ENCODE results near the gene BMP3.
"Not testable (repeated sequence)": the region's sequence is repeated elsewhere in the genome, so short reads cannot be mapped to it uniquely, and the experiment has no call there.

BMP3 gene

GRCh38 chr4:81030061-81030980 lies at the start of gene BMP3:
Gene BMP3 (plus strand): TSS chr4:81030708. CDS start chr4:81031285, 577 bp downstream.
- no peak for DNase-seq (ENCODE audit: extremely low read depth in 1 of 2, low read depth in 1 of 2)

DNA sequence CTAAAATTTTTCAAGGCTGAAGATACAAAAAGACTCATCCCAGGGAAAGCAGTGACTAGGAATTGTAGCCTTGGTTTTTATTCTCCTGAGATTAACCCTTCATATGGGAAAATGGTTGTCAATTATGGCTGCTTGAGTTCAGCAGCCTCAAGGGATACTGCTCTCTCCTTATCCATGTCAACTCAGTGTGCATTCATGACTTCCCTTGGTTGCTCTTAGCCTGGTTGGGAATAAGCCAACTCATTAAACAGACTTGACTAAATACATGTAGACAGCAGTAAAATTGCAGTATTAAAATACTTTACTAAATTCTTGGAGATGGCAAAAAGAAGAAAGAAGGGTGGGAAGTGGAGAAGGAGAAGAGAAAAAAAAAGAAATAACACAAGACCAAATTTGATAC lies 44.5 kb upstream of the BMP3 start:
- no peak for DNase-seq (ENCODE audit: extremely low read depth in 1 of 2, low read depth in 1 of 2)

DNA sequence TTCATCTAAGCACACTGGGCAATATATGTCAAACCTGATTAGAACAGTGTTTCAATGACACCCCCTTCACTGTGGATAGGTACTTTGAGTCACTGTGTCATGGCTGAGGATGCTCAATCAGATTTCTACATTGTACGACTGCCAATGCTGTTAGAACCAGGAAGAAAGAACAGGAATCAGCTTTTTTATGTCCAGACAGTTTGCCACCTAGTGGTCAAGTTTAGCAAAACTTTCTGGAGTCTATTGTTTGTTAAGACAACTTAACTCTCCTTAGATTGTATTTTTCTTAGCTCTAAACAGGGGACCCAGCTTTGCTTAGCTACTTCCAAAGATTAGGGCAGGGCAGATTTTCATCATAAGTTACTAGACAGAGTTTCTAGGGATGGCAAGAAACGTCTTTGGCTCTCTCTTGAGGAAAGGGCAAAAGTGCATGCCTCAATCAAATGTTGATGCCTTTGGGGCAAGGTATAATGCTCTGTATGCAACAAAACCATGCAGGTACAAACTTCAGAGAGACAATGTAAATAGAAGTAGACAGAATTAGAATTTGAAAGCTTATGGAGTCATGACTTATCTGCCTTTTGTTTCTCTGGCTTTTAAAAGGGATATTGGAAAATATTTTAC lies 40.5 kb upstream of the BMP3 start:
- no peak for DNase-seq (ENCODE audit: extremely low read depth in 1 of 2, low read depth in 1 of 2)

DNA sequence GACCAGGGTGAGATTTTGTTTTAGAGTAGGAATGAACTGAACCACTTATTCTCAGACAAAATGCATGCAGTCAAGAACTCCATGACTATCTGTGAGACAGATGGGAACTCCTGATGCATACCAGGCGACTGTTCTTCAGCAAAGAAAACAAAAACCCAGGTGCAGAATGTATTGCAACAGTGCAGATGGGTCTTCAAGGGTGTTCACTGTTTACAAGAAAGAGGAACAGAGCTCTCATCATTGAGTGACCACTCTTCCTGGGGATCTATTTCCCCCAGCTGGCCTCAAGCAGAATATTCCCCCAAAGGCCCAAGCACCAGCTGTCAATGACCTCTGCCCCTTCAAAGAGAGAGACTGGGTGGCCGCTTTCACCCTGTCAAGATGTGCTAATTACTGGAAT lies 39.7 kb upstream of the BMP3 start:
- no peak for DNase-seq (ENCODE audit: extremely low read depth in 1 of 2, low read depth in 1 of 2)

DNA sequence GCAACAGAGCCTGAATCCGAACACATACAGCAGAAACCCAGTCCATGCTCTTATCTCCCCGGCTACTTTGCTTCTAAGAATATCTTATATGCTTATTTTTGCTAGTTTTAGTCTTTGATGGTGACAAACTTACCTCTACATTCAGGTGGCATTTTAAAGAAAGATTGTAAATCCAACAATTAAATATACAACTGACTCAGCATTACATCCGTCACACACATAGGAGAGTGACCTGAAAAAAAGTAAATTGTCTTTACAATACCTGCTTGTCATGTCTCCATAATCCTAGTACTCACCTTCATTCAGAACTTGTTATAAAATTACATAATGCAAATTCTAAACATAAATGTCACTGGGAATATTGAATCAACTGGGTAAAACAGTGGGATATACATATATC lies 30.6 kb upstream of the BMP3 start:
- DNase-seq (ENCODE audit: extremely low read depth in 1 of 2, low read depth in 1 of 2): no peak

GRCh38 chr4:81003597-81004111 lies 26.9 kb upstream of the BMP3 start:
- DNase-seq (ENCODE audit: extremely low read depth in 1 of 2, low read depth in 1 of 2): no peak

DNA sequence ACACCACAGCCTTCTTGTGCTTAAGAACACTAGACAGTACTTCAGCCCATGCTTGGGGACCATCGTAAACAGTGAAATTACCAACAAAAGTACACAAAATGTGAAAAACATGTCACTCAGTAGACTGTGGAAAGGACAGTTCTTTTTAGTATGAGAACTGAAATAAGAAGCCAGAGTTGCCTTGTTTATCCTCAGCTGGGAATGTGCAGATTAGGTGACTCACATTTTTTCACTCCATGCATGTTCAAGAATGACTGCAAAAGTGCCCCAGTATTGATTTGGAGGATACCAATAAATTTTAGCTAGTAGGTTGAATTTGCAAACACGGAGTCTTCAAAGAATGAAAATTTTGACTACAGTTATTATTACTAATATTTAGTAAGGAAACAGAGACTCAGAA lies 23.1 kb upstream of the BMP3 start:
- DNase-seq (ENCODE audit: extremely low read depth in 1 of 2, low read depth in 1 of 2): no peak

DNA sequence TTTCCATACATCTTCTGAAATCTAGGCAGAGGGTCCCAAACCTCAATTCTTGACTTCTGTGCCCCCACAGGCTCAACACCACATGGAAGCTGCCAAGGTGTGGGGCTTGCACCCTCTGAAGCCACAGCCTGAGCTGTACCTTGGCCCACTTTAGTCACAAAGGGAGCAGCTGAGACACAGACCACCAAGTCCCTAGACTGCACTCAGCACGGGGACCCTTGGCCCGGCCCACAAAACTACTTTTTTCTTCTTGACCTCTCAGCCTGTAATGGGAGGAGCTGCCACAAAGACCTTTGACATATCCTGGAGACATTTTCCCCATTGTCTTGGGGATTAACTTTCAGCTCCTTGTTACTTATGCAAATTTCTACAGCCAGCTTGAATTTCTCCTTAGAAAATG lies 13.9 kb upstream of the BMP3 start:
- DNase-seq (ENCODE audit: extremely low read depth in 1 of 2, low read depth in 1 of 2): not testable (repeated sequence)

DNA sequence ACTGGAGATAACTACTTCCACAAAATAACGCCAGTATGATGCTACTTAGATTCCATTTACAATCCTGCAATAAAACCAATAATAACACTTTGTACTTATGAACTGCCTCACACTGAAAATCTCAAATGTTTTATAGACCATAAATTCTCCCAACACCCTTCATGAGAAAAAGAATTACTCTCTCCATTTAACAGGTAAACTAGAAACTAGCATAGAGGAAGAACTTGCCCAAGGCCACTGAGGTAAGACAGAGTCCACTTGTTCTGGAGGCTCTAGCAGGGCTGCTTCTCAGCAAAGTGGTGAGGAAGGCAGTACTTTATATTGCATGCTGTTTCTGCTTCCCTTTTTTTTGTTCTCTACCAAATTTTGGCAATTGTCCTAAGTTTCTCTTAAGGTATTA lies 11.5 kb upstream of the BMP3 start:
- DNase-seq (ENCODE audit: extremely low read depth in 1 of 2, low read depth in 1 of 2): no peak

DNA sequence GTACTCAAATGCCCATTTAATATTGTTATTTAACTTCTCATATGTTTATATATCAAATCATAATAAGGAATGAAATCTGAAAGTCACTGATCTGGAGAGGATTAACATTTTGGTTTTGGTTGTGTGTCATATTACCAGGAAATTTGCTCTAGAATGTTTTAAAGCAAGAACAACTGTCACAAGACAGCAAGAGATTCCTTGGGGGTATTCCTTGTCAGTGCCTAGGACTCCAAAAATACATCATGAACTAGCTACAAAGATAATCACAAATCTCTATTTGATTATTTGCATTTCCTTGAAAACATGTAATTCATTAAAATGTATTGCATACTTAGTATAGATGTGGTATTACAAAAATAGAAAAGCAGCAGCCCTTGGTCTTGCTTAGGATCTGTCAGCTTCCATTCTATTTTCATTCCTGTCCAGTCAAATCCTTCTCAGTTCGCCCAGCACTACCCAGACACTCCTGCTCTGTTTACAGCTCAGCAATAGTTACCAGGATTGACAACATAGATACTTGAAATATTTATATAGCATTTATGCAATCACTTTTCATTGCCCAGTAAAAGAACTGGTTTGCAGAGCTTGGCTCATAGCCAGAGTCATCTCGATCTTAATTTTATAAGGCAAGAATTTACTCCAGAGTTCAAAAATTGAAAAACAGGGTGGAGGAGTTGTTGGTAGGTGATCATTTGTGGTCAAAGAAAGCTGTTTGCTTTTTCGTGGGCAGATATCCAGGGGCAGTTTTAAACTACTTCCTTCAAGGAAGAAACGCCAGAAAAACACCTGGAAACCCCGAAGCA lies 9.2 kb upstream of the BMP3 start:
- DNase-seq (ENCODE audit: extremely low read depth in 1 of 2, low read depth in 1 of 2): no peak

DNA sequence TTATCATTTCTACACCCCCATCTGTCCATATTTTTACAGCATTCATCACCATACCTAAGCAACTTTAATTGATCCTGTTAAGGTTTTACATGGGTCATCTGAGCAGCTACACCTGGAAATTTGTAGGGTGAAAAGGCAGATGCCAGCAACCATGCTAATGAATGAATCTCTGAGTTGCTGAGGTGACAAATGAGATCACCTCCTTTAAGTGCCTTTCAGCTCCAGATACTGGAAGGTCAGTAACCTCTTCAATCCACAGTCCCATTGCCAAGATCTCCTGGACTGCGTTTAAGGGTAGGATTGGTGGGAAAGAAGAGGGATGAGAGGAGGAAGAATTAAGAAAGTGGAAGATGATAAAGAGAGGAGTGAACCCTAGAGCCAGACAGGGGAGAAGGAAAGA lies 8.5 kb upstream of the BMP3 start:
- DNase-seq (ENCODE audit: extremely low read depth in 1 of 2, low read depth in 1 of 2): no peak

- no peak for DNase-seq (ENCODE audit: extremely low read depth in 1 of 2, low read depth in 1 of 2)
Observed at GRCh38 chr4:81023484-81023883, 7.0 kb upstream of the BMP3 start.

DNA sequence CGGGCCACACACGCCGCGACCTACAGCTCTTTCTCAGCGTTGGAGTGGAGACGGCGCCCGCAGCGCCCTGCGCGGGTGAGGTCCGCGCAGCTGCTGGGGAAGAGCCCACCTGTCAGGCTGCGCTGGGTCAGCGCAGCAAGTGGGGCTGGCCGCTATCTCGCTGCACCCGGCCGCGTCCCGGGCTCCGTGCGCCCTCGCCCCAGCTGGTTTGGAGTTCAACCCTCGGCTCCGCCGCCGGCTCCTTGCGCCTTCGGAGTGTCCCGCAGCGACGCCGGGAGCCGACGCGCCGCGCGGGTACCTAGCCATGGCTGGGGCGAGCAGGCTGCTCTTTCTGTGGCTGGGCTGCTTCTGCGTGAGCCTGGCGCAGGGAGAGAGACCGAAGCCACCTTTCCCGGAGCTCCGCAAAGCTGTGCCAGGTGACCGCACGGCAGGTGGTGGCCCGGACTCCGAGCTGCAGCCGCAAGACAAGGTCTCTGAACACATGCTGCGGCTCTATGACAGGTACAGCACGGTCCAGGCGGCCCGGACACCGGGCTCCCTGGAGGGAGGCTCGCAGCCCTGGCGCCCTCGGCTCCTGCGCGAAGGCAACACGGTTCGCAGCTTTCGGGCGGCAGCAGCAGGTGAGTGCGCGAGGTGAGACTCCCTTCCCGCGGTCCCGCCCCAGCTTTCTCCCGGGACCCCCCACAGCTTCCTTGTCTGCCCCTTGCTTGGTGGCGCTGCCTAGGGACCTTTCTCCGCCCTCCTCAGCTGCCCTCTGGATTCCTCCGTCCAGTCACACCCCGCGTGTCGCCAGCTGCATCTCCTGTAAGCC lies 678 bp downstream of the BMP3 start:
- DNase-seq (ENCODE audit: extremely low read depth in 1 of 2, low read depth in 1 of 2): no peak

GRCh38 chr4:81031796-81032551 lies 1.5 kb downstream of the BMP3 start:
- DNase-seq (ENCODE audit: extremely low read depth in 1 of 2, low read depth in 1 of 2): no peak

GRCh38 chr4:81032771-81033684 lies 2.5 kb downstream of the BMP3 start:
- DNase-seq (ENCODE audit: extremely low read depth in 1 of 2, low read depth in 1 of 2): no peak

DNA sequence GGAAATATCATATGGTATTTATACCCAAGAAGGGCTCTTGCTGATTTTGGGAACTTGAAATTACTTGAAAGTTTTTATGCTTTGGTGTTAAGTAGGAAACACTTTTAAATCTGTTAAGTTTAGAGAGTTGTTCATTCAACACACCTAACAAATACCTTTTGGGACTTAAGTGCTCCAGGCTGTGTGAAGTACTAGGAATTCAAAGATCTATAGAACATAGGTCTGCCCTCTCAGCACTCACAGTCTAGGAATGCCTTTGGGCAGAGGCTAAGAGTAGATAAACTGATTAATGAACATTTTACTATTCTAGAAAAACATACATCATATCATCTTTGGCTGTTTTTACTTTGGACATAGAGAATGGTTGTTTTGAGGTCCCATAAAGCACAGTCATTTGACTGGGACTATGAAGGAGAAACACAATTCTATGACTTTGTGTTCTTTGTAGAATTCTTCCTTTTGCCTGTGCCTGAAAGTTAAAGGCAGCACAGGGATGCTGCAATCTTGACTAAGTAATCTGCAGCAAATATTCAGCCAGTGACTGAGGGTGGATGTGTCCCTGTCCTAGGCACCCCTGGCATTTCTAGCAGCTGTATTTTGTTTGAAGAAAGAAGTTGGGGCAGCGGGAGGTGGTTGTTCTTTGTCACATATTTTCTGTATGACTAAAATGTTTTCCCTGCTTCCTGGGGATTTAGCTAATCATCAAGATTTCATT lies 8.3 kb downstream of the BMP3 start:
- DNase-seq (ENCODE audit: extremely low read depth in 1 of 2, low read depth in 1 of 2): no peak

- no peak for DNase-seq (ENCODE audit: extremely low read depth in 1 of 2, low read depth in 1 of 2)
Observed at GRCh38 chr4:81039351-81039972, 9.0 kb downstream of the BMP3 start.

Measured in stimulated activated CD8-positive, alpha-beta memory T cell treated with anti-CD3 and anti-CD28 coated beads, Interleukin-7, amount 100 ng/mL, for 48 hours (primary cell).